K562 (cell line): Measurements from ENCODE around the gene LRRC9.

ENCODE experiments used
- MYNN ChIP-seq, 2 experiments: sonication (generic); formaldehyde crosslinking in 1 of 2; IDR thresholded peaks; 2 replicates each; pipeline versions ENCODE4 v1.5.0 to v1.6.1; 2016 to 2020; ENCODE audit warnings: antibody characterized with exemption in 1 of 2, missing genetic modification reagents in 1 of 2
- NELFE ChIP-seq: IDR thresholded peaks from 2 replicates; pipeline ENCODE4 v1.6.1; 2011; ENCODE audit warnings: mild to moderate bottlenecking; ENCODE audit not compliant: insufficient read depth, insufficient read length
- TF ChIP-seq, protein P1 (sequence below): fragments of 450-650 bp; formaldehyde crosslinking; IDR thresholded peaks from 2 replicates; pipeline ENCODE4 v1.4.0; 2020; ENCODE audit warnings: mild to moderate bottlenecking, mixed read lengths

- TF ChIP-seq, protein P1, sequence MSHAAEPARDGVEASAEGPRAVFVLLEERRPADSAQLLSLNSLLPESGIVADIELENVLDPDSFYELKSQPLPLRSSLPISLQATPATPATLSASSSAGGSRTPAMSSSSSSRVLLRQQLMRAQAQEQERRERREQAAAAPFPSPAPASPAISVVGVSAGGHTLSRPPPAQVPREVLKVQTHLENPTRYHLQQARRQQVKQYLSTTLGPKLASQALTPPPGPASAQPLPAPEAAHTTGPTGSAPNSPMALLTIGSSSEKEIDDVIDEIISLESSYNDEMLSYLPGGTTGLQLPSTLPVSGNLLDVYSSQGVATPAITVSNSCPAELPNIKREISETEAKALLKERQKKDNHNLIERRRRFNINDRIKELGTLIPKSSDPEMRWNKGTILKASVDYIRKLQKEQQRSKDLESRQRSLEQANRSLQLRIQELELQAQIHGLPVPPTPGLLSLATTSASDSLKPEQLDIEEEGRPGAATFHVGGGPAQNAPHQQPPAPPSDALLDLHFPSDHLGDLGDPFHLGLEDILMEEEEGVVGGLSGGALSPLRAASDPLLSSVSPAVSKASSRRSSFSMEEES (CRISPR knock-in tag), result no peak
- no peak for TF ChIP-seq NELFE
- TF ChIP-seq MYNN (IDR thresholded peaks at IDR 0.05), result no peak
- TF ChIP-seq MYNN (CRISPR knock-in tag; IDR thresholded peaks at IDR 0.05), result no peak
Observed at GRCh38 chr14:60085085-60085484, 165.1 kb downstream of the LRRC9 start.
